Measurements from ENCODE around the gene ATG14. TPM values are rescaled to one million over a fixed set of nuclear protein-coding genes. Genes with fewer than 3 reads are reported as not detected.
A peak's percentile ranks its signal among the peaks of the same experiment; 100 is the strongest.

The ATG14 gene
- polyA plus RNA-seq, 2 of the 4 experiments (the other 2 are of a cell fraction), result 5.9 to 7.4 TPM

DNA sequence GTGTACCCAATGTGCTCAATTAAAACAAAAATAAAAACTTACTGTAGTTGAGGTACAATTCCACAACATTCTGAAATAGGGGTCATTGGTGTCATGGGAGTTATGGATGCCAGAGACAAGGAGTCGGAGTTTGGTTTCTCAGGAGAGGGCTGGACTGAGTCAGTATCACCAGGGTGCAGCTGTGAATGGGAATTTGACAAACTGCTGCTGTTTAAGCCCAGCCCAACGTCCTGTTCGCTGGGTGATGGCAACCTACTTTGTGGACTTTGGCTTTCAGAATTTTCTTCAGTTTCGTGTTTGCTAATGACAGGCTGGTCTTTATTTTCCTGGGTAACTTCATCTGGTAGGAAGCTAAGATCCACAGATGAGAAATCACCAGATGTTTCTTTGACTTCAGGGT, 24.9 kb upstream of the ATG14 start:
- TF ChIP-seq, protein P1, sequence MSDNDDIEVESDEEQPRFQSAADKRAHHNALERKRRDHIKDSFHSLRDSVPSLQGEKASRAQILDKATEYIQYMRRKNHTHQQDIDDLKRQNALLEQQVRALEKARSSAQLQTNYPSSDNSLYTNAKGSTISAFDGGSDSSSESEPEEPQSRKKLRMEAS (IDR thresholded peaks at IDR 0.05), result no peak
- TF ChIP-seq ESRRA (IDR thresholded peaks at IDR 0.05; ENCODE audit: borderline replicate concordance, low read length), result no peak
- TF ChIP-seq RAD21 (conservative IDR thresholded peaks at IDR 0.05 in 1 of 2, IDR thresholded peaks at IDR 0.05 in 1 of 2), result no peak
- TF ChIP-seq ZC3H11A (IDR thresholded peaks at IDR 0.05), result no peak
- Histone ChIP-seq H3K4me2 (no peak overlapping the region), H3K27ac (no peak overlapping the region), H3K4me1 (no peaks in the 10 kb centered on the region), H3K4me3 (no peak overlapping the region), H3K9me3 (no peaks in the 10 kb centered on the region)
- ChIA-PET CTCF (interaction anchor here (0.7 to 3.3 kb wide), 10 partner anchors 9 to 1037 kb away, joined by 3 to 38 read pairs (median 20); partner anchors contain the start of genes FBXO34, KTN1 and PELI2), POLR2A (no interaction called here)
- ATAC-seq (no peak), FAIRE-seq (no peak), DNase-seq (ENCODE audit: low read depth in 1 of 2, low spot score in 1 of 2) (no peak)
- WGBS (ENCODE audit: missing lambda C conversion rate), result 38% methylated on average over 4 of the region's 4 CpGs

DNA sequence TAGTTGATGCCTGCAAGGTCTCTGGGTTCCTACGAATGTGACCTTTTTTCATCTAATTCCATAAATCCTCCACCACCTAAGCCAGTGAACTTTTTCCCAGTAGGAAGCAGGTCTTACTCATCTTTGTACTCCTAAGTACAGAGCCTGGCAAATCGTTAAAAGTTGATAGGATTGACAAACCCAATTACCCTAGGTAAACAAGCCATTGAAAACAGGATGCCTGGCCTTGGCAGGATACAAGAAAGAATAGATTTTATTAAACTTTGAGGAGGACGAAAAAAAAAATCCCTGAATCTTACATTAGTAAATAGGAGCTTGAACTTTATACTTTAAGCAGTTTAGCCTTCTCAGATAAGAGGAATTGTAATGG, 23.2 kb upstream of the ATG14 start:
- CTCF ChIA-PET, result interaction anchor here (0.6 to 3.0 kb wide), 6 partner anchors 11 to 1058 kb away, joined by 3 to 21 read pairs (median 6); no protein-coding TSS in a partner anchor

DNA sequence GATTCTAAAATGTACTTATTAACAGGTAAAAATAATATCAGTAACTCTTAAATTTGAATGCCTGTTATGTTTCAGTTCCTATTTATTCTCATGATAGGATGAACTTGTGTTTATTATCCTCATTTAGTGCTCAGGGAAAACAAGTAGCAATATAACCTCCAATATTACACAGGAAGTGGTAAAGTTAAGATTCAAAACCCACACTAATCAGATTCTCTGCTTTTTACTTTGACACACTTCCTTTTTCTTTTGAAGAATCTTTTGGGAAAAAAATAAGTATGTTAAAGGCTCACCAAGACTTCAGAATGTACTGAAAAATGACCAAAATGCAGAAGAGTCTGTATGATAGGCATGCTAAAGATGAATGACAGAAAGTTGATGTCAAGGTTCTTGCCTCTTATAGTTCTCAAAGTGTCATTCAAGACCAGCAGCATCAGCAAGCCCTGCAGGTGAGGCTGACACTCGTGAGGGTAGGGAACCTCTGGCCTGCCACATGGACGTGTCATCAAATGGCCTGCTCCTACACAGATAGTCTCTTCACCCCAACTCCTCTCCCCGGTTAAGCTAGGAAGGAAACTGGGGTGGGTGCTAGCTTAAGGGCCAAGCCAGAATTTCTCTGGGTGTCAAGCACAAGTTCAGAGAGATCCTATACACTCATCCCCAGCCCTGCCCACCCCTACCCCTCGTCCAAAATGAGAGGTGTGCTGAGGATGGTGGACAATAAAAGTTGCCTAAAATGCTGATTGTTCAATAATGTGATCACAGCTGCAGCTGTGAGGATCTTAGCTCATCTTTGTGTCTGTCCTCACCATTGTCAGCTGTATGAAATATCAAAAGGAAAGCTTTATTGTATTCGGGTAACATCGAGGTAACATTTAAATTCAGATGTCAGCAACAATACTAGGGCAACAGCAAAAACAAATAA, 22.5 kb upstream of the ATG14 start:
- WGBS (ENCODE audit: missing lambda C conversion rate), result 49% methylated on average over 6 of the region's 6 CpGs
- FAIRE-seq (no peak), DNase-seq (ENCODE audit: low read depth in 1 of 2, low spot score in 1 of 2) (no peak), ATAC-seq (no peak)
- Histone ChIP-seq H3K4me1 (no peaks in the 10 kb centered on the region), H3K4me3 (no peak overlapping the region), H3K27ac (no peak overlapping the region), H3K4me2 (no peak overlapping the region), H3K9me3 (no peaks in the 10 kb centered on the region)
- ChIA-PET CTCF (interaction anchor here (0.6 to 3.3 kb wide), 5 partner anchors 11 to 1058 kb away, joined by 4 to 21 read pairs (median 9); no protein-coding TSS in a partner anchor), POLR2A (no interaction called here)
- TF ChIP-seq MAFK (IDR thresholded peaks at IDR 0.05; ENCODE audit: partially characterized antibody), result peak; percentile 68
- TF ChIP-seq, protein P2, sequence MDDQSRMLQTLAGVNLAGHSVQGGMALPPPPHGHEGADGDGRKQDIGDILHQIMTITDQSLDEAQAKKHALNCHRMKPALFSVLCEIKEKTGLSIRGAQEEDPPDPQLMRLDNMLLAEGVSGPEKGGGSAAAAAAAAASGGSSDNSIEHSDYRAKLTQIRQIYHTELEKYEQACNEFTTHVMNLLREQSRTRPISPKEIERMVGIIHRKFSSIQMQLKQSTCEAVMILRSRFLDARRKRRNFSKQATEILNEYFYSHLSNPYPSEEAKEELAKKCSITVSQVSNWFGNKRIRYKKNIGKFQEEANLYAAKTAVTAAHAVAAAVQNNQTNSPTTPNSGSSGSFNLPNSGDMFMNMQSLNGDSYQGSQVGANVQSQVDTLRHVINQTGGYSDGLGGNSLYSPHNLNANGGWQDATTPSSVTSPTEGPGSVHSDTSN (IDR thresholded peaks at IDR 0.05), result no peak

More for the DNA sequence above, 23.2 kb upstream of the ATG14 start:
- DNase-seq (ENCODE audit: low read depth in 1 of 2, low spot score in 1 of 2), result no peak
- WGBS (ENCODE audit: missing lambda C conversion rate), result 17% methylated on average over 3 of the region's 3 CpGs
- POLR2A ChIA-PET, result no interaction called here
- TF ChIP-seq POLR2AphosphoS2 (conservative IDR thresholded peaks at IDR 0.05; ENCODE audit: low read length), result no peak
- no peak for TF ChIP-seq CBX2 (IDR thresholded peaks at IDR 0.05; ENCODE audit: borderline replicate concordance, low read depth)
- no peak for TF ChIP-seq ESRRA (IDR thresholded peaks at IDR 0.05; ENCODE audit: borderline replicate concordance, low read length)
- TF ChIP-seq RAD21 (conservative IDR thresholded peaks at IDR 0.05 in 1 of 2, IDR thresholded peaks at IDR 0.05 in 1 of 2), result no peak
- no peak for TF ChIP-seq HDAC2 (IDR thresholded peaks at IDR 0.05)
- TF ChIP-seq CHD4 (IDR thresholded peaks at IDR 0.05; ENCODE audit: borderline replicate concordance), result no peak
- no peak for TF ChIP-seq TFCP2L1 (CRISPR knock-in tag; IDR thresholded peaks at IDR 0.05)
- no peak for FAIRE-seq
- no peak overlapping the region for H3K27ac ChIP-seq
- no peak overlapping the region for H3K4me2 ChIP-seq
- ATAC-seq, result no peak
- no peak overlapping the region for H3K4me3 ChIP-seq
- no peaks in the 10 kb centered on the region for H3K9me3 ChIP-seq
- H3K4me1 ChIP-seq, result no peaks in the 10 kb centered on the region

DNA sequence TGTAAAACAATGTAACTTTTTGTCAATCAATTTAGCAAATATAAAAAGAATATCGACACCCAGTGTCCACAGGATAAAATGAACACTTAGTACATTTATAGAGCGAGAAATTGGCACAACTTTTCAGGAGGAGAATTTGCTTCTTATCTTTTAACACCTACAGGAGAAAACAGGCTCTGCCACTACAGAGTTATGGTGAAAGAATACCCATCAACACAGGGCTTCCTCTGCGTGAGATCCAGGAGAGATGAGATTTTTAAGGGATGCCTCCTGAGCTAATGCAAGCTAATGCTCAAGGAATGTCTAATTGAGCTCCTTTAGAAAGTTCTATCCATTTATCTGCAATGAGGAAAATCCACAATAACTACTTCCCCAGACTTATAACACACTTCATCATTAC, 21.0 kb upstream of the ATG14 start:
- H3K4me3 ChIP-seq, result no peak overlapping the region
- ATAC-seq (no peak), DNase-seq (ENCODE audit: low read depth in 1 of 2, low spot score in 1 of 2) (no peak), FAIRE-seq (no peak)
- H3K27ac ChIP-seq, result no peak overlapping the region
- CTCF ChIA-PET, result interaction anchor here (0.6 to 3.3 kb wide), 3 partner anchors 8 to 219 kb away, joined by 3 to 18 read pairs (median 4); partner anchors contain the start of gene TBPL2
- WGBS (ENCODE audit: missing lambda C conversion rate), result 76% methylated on average over 3 of the region's 3 CpGs
- TF ChIP-seq MAFK (IDR thresholded peaks at IDR 0.05; ENCODE audit: partially characterized antibody) (no peak), RCOR1 (IDR thresholded peaks at IDR 0.05; ENCODE audit: low read depth, low read length) (no peak), JUNB (IDR thresholded peaks at IDR 0.05) (no peak), CHD2 (IDR thresholded peaks at IDR 0.05; ENCODE audit: low read length, partially characterized antibody) (no peak), MYC (IDR thresholded peaks at IDR 0.05; ENCODE audit: borderline replicate concordance, low read length) (no peak), BHLHE40 (IDR thresholded peaks at IDR 0.05; ENCODE audit: low read depth, low read length) (no peak), EHF (CRISPR knock-in tag; IDR thresholded peaks at IDR 0.05) (no peak), HEYL (CRISPR knock-in tag; IDR thresholded peaks at IDR 0.05) (no peak), ZFP36 (IDR thresholded peaks at IDR 0.05; ENCODE audit: borderline replicate concordance, partially characterized antibody) (no peak), NR3C1 (IDR thresholded peaks at IDR 0.05) (no peak), FOXS1 (CRISPR knock-in tag; IDR thresholded peaks at IDR 0.05) (no peak), FOSL2 (IDR thresholded peaks at IDR 0.05) (no peak), FOSL2 (CRISPR knock-in tag; IDR thresholded peaks at IDR 0.05) (no peak), HOXA7 (CRISPR knock-in tag; IDR thresholded peaks at IDR 0.05) (no peak), KDM1A (IDR thresholded peaks at IDR 0.05; ENCODE audit: low read depth) (no peak), CBX8 (IDR thresholded peaks at IDR 0.05) (no peak), JUN (IDR thresholded peaks at IDR 0.05) (no peak)
- no peak overlapping the region for H3K4me2 ChIP-seq
- no peaks in the 10 kb centered on the region for H3K9me3 ChIP-seq
- POLR2A ChIA-PET, result interaction anchor here (0.6 kb wide), 2 partner anchors 130 to 386 kb away, joined by 3 read pairs; no protein-coding TSS in a partner anchor
- no peaks in the 10 kb centered on the region for H3K4me1 ChIP-seq

Data from A549 (cell line).